Brain microvascular endothelial cell (primary cell): ENCODE data around the gene TJP2.

Experiments used
- DNase-seq: peaks from one replicate; pipeline ENCODE4 v3.0.0-alpha.2; 2020
- H3K27ac ChIP-seq: fragments of 250-450 bp; sonication (Bioruptor Pico); 2 replicates; pipeline ENCODE4 v1.5.1; 2020; ENCODE audit warnings: mild to moderate bottlenecking, moderate library complexity
- H3K27me3 ChIP-seq: fragments of 250-450 bp; sonication (Bioruptor Pico); replicated peaks from 2 replicates; pipeline ENCODE4 v1.5.1; 2020; ENCODE audit warnings: mild to moderate bottlenecking
- H3K36me3 ChIP-seq: fragments of 250-450 bp; sonication (Bioruptor Pico); replicated peaks from 2 replicates; pipeline ENCODE4 v1.5.1; 2020; ENCODE audit warnings: mild to moderate bottlenecking
- H3K4me3 ChIP-seq: 2 replicates; pipeline ENCODE4 v1.5.1; 2011; ENCODE audit warnings: low read depth, mild to moderate bottlenecking, control low read depth, low read length, moderate library complexity
- CTCF ChIP-seq: IDR thresholded peaks from 2 replicates; pipeline ENCODE4 v1.5.1; 2011; ENCODE audit warnings: low read depth, mild to moderate bottlenecking, moderate library complexity, low read length, control low read depth, inconsistent platforms; ENCODE audit errors: missing control alignments
- in situ Hi-C: cut with HindIII; loops from 2 replicates; pipeline ENCODE4 v1.10.0; 2017; ENCODE audit warnings: low sequenced_read_pairs, low pct_ligation_motif_present

Gene TJP2

GRCh38 chr9:69215774-69216485, 41.9 kb downstream of the TJP2 start:
- no peaks in the 10 kb centered on the region for H3K27me3 ChIP-seq
- no peaks in the 10 kb centered on the region for H3K36me3 ChIP-seq
- H3K4me3 ChIP-seq: no peak overlapping the region
- in situ Hi-C loops: no loop called here
- no peak for DNase-seq
- no peak for TF ChIP-seq CTCF
- no peak overlapping the region for H3K27ac ChIP-seq

GRCh38 chr9:69218166-69218565, 44.1 kb downstream of the TJP2 start:
- DNase-seq: no peak

GRCh38 chr9:69221036-69221435, 47.0 kb downstream of the TJP2 start:
- in situ Hi-C loops: no loop called here
- Histone ChIP-seq H3K36me3 (peaks cover 2% of the 10 kb centered on the region), H3K27ac (no peak overlapping the region), H3K4me3 (no peak overlapping the region), H3K27me3 (no peaks in the 10 kb centered on the region)
- DNase-seq: no peak
- TF ChIP-seq CTCF: no peak

More at GRCh38 chr9:69218166-69218565, 44.1 kb downstream of the TJP2 start:
- no peak for TF ChIP-seq CTCF
- H3K27ac ChIP-seq: no peak overlapping the region
- no peaks in the 10 kb centered on the region for H3K36me3 ChIP-seq
- H3K27me3 ChIP-seq: no peaks in the 10 kb centered on the region
- no peak overlapping the region for H3K4me3 ChIP-seq
- in situ Hi-C loops: no loop called here

- DNase-seq: no peak
- Histone ChIP-seq H3K36me3 (peaks cover 8% of the 10 kb centered on the region), H3K4me3 (no peak overlapping the region), H3K27ac (no peak overlapping the region), H3K27me3 (no peaks in the 10 kb centered on the region)
- in situ Hi-C loops: no loop called here
- TF ChIP-seq CTCF: no peak
These were observed 48.9 kb downstream of the TJP2 start for GRCh38 chr9:69222970-69223369.

- H3K4me3 ChIP-seq: no peak overlapping the region
- peaks cover 12% of the 10 kb centered on the region for H3K36me3 ChIP-seq
- in situ Hi-C loops: no loop called here
- no peak overlapping the region for H3K27ac ChIP-seq
- peak; percentile 94 for TF ChIP-seq CTCF
- no peaks in the 10 kb centered on the region for H3K27me3 ChIP-seq
- peak; percentile 74 for DNase-seq
These were observed 49.5 kb downstream of the TJP2 start for GRCh38 chr9:69223605-69224004.

- Histone ChIP-seq H3K27me3 (no peaks in the 10 kb centered on the region), H3K27ac (no peak overlapping the region), H3K36me3 (peaks cover 23% of the 10 kb centered on the region), H3K4me3 (no peak overlapping the region)
- in situ Hi-C loops: no loop called here
- no peak for TF ChIP-seq CTCF
- DNase-seq: no peak
These were observed 55.3 kb downstream of the TJP2 start for GRCh38 chr9:69229367-69229766.
